ENCODE results near the gene MARK1. TPM values are rescaled to one million over a fixed set of nuclear protein-coding genes. Genes with fewer than 3 reads are reported as not detected.

The MARK1 gene
- 0.16 and 1.8 TPM in 2 replicates for total RNA-seq

DNA sequence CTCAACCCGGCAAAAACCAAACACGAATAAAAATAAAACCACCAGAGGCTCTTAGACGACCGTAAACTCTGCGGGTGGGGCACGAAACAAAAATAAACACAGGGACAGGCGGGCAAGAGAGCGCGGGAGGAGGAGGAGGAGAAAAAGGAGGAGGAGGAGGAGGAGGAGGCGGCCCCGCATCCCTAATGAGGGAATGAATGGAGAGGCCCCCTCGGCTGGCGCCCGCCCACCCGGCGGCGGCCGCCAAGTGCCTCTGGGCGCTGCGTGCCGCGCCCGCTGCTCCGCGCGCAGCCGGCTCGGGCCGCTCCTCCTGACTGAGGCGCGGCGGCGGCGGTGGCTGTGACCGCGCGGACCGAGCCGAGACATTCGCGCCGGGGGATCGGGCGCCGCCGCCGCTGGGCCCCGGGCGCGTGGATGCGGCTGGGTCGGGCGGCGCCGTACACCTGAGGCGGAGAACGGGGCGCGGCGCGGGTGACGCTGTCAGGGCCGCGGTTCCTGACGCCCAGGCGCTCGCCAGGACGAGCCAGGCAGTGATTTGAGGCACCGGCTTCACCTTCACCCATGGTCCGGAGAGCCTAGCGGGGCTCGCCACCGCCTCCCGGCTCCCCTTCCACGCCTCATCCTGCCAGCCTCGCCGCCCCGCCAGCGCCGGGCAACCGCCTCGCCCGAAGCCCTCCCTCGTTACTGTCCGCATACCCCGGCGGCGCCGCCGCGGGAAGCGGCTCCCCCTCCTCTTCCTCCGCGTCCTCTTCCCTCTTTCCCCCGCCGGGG is at the start of gene MARK1:
TSS of gene MARK1 (plus strand) at position 229 of the 771 bp plus-strand sequence. CDS start 687 bp downstream, outside the sequence.

DNA sequence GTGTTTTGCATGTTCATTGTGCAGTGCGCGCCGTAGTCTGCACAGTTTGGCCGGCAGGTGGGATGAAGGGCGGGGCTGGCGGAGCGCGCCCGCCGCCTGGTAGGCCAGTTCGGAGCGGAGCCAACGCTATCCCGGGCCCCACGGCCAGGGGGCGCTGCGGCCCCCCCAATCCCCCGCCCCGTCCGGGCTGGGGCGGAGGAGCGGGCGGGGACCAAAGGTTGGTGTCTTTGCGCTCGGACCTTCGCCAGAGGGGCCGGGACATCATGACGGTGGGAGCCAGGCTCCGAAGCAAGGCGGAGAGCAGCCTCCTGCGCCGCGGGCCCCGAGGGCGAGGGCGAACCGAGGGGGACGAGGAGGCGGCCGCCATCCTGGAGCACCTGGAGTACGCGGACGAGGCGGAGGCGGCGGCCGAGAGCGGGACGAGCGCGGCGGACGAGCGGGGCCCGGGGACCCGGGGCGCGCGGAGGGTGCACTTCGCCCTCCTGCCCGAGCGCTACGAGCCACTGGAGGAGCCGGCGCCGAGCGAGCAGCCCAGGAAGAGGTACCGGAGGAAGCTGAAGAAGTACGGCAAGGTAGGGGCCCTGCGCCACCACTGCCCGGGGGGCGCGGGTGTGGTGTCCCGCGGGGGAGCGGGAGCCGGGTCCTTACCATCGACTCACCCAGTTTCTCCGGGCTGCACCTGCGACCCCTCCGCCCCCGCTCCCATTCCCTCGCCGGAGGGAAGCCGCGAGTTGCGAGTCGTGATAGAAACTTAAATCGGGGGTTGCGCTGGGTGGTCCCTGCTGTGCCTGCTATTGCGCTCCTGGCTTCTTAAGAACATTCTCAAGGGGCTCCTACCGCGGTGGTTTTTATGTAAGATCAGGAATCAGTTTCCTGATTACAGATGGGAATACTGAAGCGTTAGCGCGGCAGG is 162.5 kb downstream of the MARK1 start, which contains the start of gene C1orf115:
TSS of gene C1orf115 (plus strand) at position 224 of the 913 bp plus-strand sequence. CDS start at position 264, 40 bp downstream.

Other genes with a start within 250 kb of the MARK1 start
- gene C1orf115, start 162.2 kb downstream of the MARK1 start, total RNA-seq = 0.81 and 2.7 TPM in 2 replicates
- 2.1 and 3.8 TPM in 2 replicates for gene MTARC2, start 220.2 kb downstream of the MARK1 start, total RNA-seq

Measured in cardiac atrium fibroblast (primary cell).